Astrocyte (in vitro differentiated cells and primary cell): ENCODE data around the gene TAS2R13. TPM values are rescaled to one million over a fixed set of nuclear protein-coding genes. Genes with fewer than 3 reads are reported as not detected.

Experiments
- DNase-seq: peaks from one replicate; pipeline ENCODE4 v3.0.0-alpha.2; 2010; ENCODE audit warnings: low read depth
- FAIRE-seq: peaks from 2 replicates; lab custom pipeline; 2011; peaks lifted over from hg19 to GRCh38; lab: Jason Lieb, UNC
- H2AFZ ChIP-seq: 2 replicates; pipeline ENCODE4 v1.6.0; 2012; ENCODE audit warnings: low read depth, low read length, inconsistent platforms
- H3K27ac ChIP-seq: 2 replicates; pipeline ENCODE4 v1.5.1; 2011; ENCODE audit warnings: low read depth, low read length, inconsistent platforms
- H3K27me3 ChIP-seq: 2 replicates; pipeline ENCODE4 v1.6.0; 2011; ENCODE audit warnings: low read length, inconsistent platforms; ENCODE audit not compliant: insufficient read depth
- H3K36me3 ChIP-seq: 2 replicates; pipeline ENCODE4 v1.5.1; 2011; ENCODE audit warnings: low read length, inconsistent platforms; ENCODE audit not compliant: insufficient read depth
- H3K4me1 ChIP-seq: 2 replicates; pipeline ENCODE4 v1.5.1; 2011; ENCODE audit warnings: low read length, inconsistent platforms; ENCODE audit not compliant: insufficient read depth
- H3K4me2 ChIP-seq: 2 replicates; pipeline ENCODE4 v1.6.0; 2012; ENCODE audit warnings: low read length, inconsistent platforms
- H3K4me3 ChIP-seq: 2 replicates; pipeline ENCODE4 v1.5.1; 2011; ENCODE audit warnings: low read depth, mild to moderate bottlenecking, low read length, inconsistent platforms; ENCODE audit not compliant: insufficient read depth
- H3K79me2 ChIP-seq: 2 replicates; pipeline ENCODE4 v1.6.0; 2012; ENCODE audit warnings: mild to moderate bottlenecking, low read length, inconsistent platforms; ENCODE audit not compliant: insufficient read depth
- H3K9ac ChIP-seq: 2 replicates; pipeline ENCODE4 v1.6.0; 2012; ENCODE audit warnings: mild to moderate bottlenecking, low read length, inconsistent platforms
- H3K9me3 ChIP-seq: 2 replicates; pipeline ENCODE4 v1.5.1; 2012; ENCODE audit warnings: low read depth, mild to moderate bottlenecking, low read length, inconsistent platforms; ENCODE audit not compliant: insufficient read depth
- H4K20me1 ChIP-seq: 2 replicates; pipeline ENCODE4 v1.6.0; 2012; ENCODE audit warnings: low read length, inconsistent platforms; ENCODE audit not compliant: insufficient read depth
- H3K27ac Mint-ChIP-seq: one replicate; pipeline ENCODE4 v1.8.0; 2021; ENCODE audit warnings: mild to moderate bottlenecking, mixed read lengths; ENCODE audit not compliant: unreplicated experiment
- H3K27me3 Mint-ChIP-seq: one replicate; pipeline ENCODE4 v1.8.0; 2021; ENCODE audit warnings: low read depth, mixed read lengths; ENCODE audit not compliant: unreplicated experiment
- H3K36me3 Mint-ChIP-seq: one replicate; pipeline ENCODE4 v1.8.0; 2021; ENCODE audit warnings: low read depth, mixed read lengths; ENCODE audit not compliant: unreplicated experiment
- H3K4me1 Mint-ChIP-seq: one replicate; pipeline ENCODE4 v1.8.0; 2021; ENCODE audit warnings: low read depth, mixed read lengths; ENCODE audit not compliant: unreplicated experiment
- H3K4me3 Mint-ChIP-seq: one replicate; pipeline ENCODE4 v1.8.0; 2021; ENCODE audit warnings: mild to moderate bottlenecking, moderate library complexity, mixed read lengths; ENCODE audit not compliant: unreplicated experiment
- H3K9me3 Mint-ChIP-seq: one replicate; pipeline ENCODE4 v1.8.0; 2021; ENCODE audit warnings: mild to moderate bottlenecking, mixed read lengths; ENCODE audit not compliant: unreplicated experiment
- CTCF ChIP-seq: IDR thresholded peaks from 2 replicates; pipeline ENCODE4 v1.5.1; 2011; ENCODE audit warnings: low read depth, mild to moderate bottlenecking, inconsistent platforms, low read length, moderate library complexity; ENCODE audit not compliant: insufficient read depth
- EZH2 ChIP-seq: IDR thresholded peaks from 2 replicates; pipeline ENCODE4 v1.6.1; 2012; ENCODE audit warnings: mild to moderate bottlenecking, low read length, inconsistent platforms; ENCODE audit not compliant: insufficient read depth
- total RNA-seq: library from RNA; stranded (reverse); gene quantifications from 2 replicates; pipeline ENCODE4 v1.2.1, GENCODE V29; 2021

The TAS2R13 gene
- total RNA-seq, 1 donor from 2014 or later, result 0.43 TPM

DNA sequence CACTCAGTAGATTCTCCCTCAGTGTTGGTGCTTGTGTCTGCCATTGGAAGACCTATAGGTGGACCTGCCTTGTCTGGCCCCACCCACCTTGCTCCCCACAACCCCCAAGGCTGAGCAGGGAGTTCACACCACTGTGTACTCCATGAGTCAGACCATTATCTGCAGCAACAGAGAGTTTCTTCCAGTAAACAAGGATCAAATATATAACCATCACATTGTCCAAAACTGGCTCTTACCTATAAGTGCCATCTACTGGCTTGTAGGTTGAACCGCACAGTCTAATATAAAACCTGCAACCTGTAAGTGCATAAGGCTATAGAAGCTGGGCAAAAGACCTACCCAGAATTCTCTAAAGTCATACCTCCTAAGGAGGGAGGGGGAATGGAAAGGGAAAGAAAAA, 7.9 kb downstream of the TAS2R13 start:
- Histone ChIP-seq H2AFZ (no peak overlapping the region), H3K9ac (no peak overlapping the region), H3K9me3 (peaks cover 5% of the 10 kb centered on the region), H3K4me3 (no peak overlapping the region), H3K36me3 (no peaks in the 10 kb centered on the region), H3K79me2 (no peaks in the 10 kb centered on the region), H4K20me1 (no peaks in the 10 kb centered on the region), H3K27me3 (no peaks in the 10 kb centered on the region), H3K27ac (no peak overlapping the region), H3K4me1 (no peaks in the 10 kb centered on the region), H3K4me2 (no peak overlapping the region)
- no peak overlapping the region for H3K27ac Mint-ChIP-seq
- no peak for FAIRE-seq
- no peak for DNase-seq
- H3K4me1 Mint-ChIP-seq, result no peaks in the 10 kb centered on the region
- peaks cover 22% of the 10 kb centered on the region for H3K9me3 Mint-ChIP-seq
- no peaks in the 10 kb centered on the region for H3K27me3 Mint-ChIP-seq
- TF ChIP-seq EZH2, result no peak
- TF ChIP-seq CTCF, result no peak
- H3K4me3 Mint-ChIP-seq, result no peak overlapping the region
- peaks cover 5% of the 10 kb centered on the region for H3K36me3 Mint-ChIP-seq

GRCh38 chr12:10900972-10901371, 8.4 kb downstream of the TAS2R13 start:
- Mint-ChIP-seq H3K4me1 (no peaks in the 10 kb centered on the region), H3K27ac (no peak overlapping the region), H3K4me3 (no peak overlapping the region), H3K27me3 (no peaks in the 10 kb centered on the region), H3K9me3 (peaks cover 22% of the 10 kb centered on the region), H3K36me3 (peaks cover 5% of the 10 kb centered on the region)
- Histone ChIP-seq H3K79me2 (no peaks in the 10 kb centered on the region), H3K4me2 (no peak overlapping the region), H3K4me1 (no peaks in the 10 kb centered on the region), H3K27ac (no peak overlapping the region), H4K20me1 (no peaks in the 10 kb centered on the region), H3K9me3 (peaks cover 5% of the 10 kb centered on the region), H3K36me3 (no peaks in the 10 kb centered on the region), H3K27me3 (no peaks in the 10 kb centered on the region), H3K9ac (no peak overlapping the region), H2AFZ (no peak overlapping the region), H3K4me3 (no peak overlapping the region)
- no peak for TF ChIP-seq EZH2
- TF ChIP-seq CTCF, result no peak
- FAIRE-seq, result no peak
- no peak for DNase-seq

DNA sequence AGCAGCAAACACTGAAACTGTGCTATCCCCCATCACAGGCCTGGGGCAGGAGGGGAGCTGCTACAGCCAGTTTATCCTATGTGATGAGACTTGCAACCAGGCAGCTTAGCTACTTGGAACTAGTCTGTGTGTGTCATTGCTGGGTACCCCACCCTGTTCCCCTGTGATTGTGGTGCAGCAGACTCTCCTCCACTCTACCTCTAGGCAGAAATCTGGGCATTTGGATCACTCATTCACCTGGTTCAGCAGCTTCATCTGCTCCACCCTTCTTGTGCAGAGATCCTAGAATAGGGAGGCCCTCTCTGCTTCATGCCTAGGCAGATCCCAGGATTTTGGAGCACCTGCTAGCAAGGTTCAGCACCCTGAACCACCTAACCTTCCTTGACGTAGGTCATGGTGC, 8.8 kb downstream of the TAS2R13 start:
- Histone ChIP-seq H2AFZ (no peak overlapping the region), H3K36me3 (no peaks in the 10 kb centered on the region), H3K9me3 (peaks cover 5% of the 10 kb centered on the region), H3K27ac (no peak overlapping the region), H3K4me3 (no peak overlapping the region), H3K27me3 (no peaks in the 10 kb centered on the region), H3K4me1 (no peaks in the 10 kb centered on the region), H3K9ac (no peak overlapping the region), H4K20me1 (no peaks in the 10 kb centered on the region), H3K4me2 (no peak overlapping the region), H3K79me2 (no peaks in the 10 kb centered on the region)
- H3K36me3 Mint-ChIP-seq, result peaks cover 5% of the 10 kb centered on the region
- H3K27ac Mint-ChIP-seq, result no peak overlapping the region
- H3K4me1 Mint-ChIP-seq, result no peaks in the 10 kb centered on the region
- FAIRE-seq (no peak), DNase-seq (no peak)
- no peaks in the 10 kb centered on the region for H3K27me3 Mint-ChIP-seq
- H3K4me3 Mint-ChIP-seq, result no peak overlapping the region
- peaks cover 22% of the 10 kb centered on the region for H3K9me3 Mint-ChIP-seq
- TF ChIP-seq CTCF, result no peak
- TF ChIP-seq EZH2, result no peak
